Activated T-cell treated with anti-CD3 and anti-CD28 coated beads for 1 hour (primary cell): ENCODE measurements around the gene TNFRSF11A.

Source experiments
- DNase-seq: peaks from one replicate; pipeline ENCODE4 v3.0.0-alpha.2; 2020; ENCODE audit warnings: low read depth

TNFRSF11A gene

GRCh38 chr18:62324917-62325805 is at the start of gene TNFRSF11A:
TSS of gene TNFRSF11A (plus strand) at chr18:62325310. CDS start at chr18:62325353, 43 bp downstream.
- DNase-seq, result peak; percentile 48

GRCh38 chr18:62277045-62277444 is 48.1 kb upstream of the TNFRSF11A start:
- no peak for DNase-seq

DNA sequence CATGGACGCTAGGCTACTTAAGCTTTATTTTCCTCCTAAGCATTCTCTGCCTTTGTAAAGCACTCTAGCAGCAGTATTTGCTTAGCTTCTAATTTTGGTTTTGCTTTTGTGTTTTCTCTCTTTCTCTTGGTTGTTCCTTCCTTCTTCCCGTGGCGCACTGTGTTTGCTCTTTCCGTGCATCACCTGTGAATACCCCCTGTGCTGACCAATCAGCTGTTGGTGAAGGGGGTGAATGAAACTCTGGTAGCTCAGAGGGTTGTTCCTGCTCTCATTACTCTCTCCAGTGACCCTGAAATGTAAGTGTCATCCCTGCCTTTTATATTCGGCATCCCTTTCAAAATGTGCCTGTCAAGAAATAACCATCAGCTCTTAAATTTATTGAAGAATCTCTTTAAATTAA is 45.5 kb upstream of the TNFRSF11A start:
- DNase-seq, result no peak

DNA sequence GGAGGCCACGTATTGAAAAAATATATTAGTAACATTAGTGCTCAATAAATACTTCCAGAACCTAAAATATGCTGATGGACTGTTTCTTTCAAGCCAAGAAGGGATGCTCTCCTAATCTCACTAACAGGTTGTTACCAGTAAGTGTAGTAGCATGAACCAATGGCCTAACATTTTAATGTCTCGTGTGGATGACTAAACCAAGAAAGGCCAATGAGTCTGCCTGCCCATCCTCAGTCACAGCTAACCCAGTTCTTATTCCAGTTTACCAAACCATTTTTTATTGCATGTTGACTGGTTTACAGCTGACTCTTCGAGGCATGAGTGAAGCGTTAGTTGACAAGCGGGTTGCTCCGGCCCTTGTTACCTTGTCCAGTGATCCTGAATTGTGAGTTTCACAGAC is 45.1 kb upstream of the TNFRSF11A start:
- no peak for DNase-seq

DNA sequence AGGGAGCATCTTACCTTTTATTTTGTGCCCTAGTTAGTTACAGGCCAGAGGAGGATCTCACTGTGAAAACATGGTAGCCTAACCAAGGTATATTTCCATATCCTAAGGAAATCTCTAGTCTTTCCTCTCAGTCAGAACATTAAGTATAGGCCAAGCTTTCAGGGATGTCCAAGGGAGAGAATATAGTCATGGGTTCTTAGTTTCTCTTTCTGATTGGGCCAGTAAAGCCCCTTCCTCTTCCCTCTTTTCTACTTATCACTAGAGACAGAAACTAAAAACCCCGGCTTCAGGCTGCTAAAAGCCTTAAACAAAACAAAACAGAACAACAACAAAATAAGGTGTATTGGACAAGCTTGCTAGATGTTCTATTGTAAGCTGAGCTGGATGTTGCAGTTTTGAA is 44.3 kb upstream of the TNFRSF11A start:
- DNase-seq, result no peak

DNA sequence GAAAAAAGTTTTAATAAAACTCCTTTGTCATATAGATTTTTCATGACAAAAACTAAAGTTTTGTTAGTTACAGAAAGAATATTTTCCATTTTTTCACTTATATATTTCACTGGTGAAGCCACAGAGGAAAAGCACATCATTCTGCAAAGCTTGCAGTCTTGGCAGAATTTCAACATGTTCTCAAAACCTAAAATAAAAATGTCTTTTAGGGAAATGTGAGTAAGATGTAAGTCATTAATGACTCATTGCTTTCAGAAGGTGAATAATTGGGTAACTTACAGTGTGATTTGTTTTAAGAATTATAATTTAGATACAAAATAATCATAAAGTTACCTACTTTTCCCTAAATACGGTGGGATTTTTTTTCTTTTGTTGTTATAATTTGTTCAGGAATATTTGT is 43.4 kb upstream of the TNFRSF11A start:
- DNase-seq, result no peak

- no peak for DNase-seq
These were observed 42.9 kb upstream of the TNFRSF11A start for GRCh38 chr18:62282188-62282629.

GRCh38 chr18:62284637-62285036 is 40.5 kb upstream of the TNFRSF11A start:
- no peak for DNase-seq

GRCh38 chr18:62285281-62285680 is 39.8 kb upstream of the TNFRSF11A start:
- no peak for DNase-seq

DNA sequence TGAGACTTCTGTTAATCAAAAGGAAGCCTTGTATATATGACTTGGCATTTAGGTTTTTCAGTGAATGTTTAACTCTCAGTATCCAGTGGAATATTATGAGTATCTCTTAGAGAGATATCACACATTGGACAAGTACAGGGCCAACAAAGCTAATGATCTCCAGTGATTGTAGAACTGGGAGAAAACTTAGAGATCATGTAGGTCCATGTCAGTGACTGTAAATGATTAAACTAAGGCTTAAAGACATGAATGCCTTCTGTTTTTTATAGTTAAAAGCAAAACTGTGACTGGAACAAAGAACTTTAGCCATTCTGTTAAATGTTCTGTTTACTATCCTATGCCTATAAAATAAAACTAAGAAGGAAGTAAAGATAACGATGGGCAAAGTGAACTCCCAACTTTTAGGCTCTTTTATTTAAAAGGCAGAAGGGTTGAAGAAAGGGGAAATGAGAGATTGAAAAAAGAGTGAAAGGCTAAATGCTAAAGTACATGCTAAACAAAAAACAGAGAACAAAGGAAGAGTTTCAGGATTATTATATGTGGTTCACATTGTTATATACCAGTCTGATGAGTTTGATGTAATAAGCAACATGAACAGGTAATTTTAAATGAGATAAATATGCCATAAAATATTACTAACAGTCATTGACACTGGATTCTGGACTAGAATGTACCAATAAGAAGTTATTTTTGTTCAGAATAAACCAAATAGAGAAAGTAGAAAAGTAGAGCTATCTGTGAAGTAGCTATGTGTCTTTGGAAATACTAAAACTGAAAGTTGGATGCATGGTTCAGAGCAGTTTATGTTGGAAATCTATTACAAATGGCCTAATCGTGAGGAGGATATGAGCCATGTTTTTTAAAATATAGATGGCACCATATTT is 37.1 kb upstream of the TNFRSF11A start:
- DNase-seq, result no peak

DNA sequence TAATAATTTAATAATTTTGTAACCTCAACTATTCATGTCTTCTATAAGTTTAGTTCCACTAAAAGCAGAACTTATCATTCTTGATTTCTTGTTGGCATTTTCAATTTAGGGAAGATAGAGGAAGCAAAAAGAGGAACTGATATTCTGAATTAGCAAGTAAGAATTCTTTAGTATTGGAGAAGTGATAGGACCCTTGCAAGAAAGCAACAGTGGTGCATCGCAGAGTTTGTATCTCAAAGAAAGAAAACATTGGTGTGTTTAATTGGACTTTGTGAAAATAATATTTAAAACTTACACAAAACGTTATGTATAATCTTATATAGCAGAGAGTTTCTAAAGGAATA is 36.5 kb upstream of the TNFRSF11A start:
- no peak for DNase-seq

- DNase-seq, result no peak
These were observed 36.1 kb upstream of the TNFRSF11A start for GRCh38 chr18:62289047-62289446.

DNA sequence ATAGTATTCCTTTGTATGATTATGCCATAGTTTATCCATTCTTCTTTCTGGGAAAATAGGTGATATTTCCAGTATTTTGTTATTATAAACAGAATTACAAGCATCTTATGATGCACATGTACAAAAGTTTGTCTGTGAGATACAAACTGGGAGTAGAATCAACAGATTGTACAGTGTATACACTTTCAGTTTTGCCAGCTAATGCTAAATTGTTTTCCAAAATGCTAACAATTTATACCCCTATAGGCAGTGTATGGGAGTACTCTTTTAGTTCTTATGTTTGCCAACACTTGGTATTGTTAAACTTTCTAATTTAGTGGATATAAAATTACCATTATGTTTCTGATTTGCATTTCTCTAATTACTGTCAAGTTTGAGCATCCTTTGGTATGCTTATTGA is 31.0 kb upstream of the TNFRSF11A start:
- DNase-seq, result no peak

GRCh38 chr18:62300359-62300963 is 24.6 kb upstream of the TNFRSF11A start:
- no peak for DNase-seq

DNA sequence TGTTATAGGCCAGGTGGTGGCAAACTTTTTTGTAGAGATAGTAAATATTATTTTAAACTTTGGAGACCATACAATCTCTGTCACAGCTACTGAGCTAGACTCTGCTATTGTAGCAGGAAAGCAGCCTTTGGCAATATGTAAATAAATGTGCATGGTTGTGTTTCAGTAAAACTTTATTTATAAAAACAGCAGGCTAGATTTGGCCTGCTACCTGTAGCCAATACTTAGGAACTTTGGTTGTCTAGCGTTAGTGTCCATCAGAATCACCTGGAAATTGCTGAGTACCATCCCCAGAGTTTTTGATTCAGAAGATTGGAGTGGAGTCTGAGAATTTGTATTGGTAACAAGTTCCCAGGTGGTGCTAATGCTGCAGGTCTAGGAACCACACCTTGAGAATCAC is 23.8 kb upstream of the TNFRSF11A start:
- no peak for DNase-seq

DNA sequence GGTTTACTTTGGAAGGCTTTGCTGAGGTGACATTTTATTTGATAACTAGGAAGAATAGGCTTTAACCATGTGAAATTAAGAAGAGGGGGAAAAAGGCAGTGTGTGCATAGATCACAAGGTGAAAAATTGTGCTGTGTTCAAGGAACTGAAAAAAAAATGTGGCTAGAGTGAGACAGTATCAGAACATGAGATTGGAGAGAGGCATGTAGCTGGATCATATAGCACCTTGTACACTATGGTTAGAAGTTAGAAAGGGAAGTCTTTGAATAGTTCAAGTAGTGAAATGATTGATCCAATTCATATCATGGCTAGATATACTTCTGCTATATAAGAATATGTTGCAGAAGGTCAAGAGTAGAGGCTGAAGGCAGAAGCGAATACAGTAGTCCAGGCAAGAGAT is 12.3 kb upstream of the TNFRSF11A start:
- no peak for DNase-seq

- no peak for DNase-seq
These were observed 6.6 kb upstream of the TNFRSF11A start for GRCh38 chr18:62318228-62319180.

DNA sequence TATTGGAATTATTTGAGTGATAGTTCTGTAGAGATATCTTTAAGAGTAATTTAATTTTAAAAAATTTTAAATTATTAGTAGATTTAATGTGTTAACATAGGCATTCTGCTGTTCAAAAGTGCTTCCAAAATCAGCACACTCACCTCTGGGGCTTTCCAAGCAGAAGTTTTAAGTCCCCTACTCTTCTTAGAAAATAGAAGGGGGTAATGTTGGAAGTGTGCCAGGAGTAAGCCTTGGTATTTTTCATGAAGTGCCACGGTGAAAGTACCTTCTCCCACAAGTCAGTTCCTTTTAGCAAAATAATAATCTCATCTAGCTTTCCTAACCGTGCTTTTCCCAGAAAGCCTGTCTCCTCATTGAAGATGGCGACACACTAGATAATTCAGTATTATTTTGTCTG is 3.9 kb upstream of the TNFRSF11A start:
- no peak for DNase-seq

DNA sequence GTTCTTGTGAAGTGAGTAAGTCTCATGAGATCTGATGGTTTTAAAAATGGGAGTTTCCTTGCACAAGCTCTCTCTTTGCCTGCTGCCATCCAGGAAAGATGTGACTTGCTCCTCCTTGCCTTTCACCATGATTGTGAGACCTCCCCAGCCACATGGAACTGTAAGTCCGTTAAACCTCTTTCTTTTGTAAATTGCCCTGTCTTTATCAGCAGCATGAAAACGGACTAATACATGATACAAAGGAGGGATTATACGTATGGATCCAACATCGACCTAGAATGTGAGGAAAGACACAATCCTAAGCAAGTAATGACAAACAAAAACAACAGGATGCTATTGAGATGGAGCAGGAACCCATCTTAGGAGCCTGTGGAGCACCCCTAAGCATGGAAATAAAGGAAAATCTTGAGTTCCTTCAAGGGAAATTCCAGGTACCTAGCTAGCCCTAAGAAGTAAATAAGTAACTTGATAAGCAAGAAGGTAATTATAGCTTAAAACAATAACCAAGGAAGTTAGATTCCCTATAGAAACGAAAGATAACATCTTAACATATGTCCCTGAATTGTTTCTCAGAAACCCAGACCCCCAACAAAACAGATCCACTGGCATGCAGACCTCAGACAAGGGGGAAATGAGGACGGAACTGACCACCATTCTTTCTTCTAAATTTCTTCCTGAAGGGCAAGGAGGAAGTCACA is 1.5 kb upstream of the TNFRSF11A start:
- DNase-seq, result no peak

- DNase-seq, result no peak
These were observed 805 bp upstream of the TNFRSF11A start for GRCh38 chr18:62324181-62324828.
